ENCODE results near the gene CTR9. TPM values are rescaled to one million over a fixed set of nuclear protein-coding genes. Genes with fewer than 3 reads are reported as not detected.

The CTR9 gene
- total RNA-seq, 1 donor from 2014 or later = 35.6 TPM

DNA sequence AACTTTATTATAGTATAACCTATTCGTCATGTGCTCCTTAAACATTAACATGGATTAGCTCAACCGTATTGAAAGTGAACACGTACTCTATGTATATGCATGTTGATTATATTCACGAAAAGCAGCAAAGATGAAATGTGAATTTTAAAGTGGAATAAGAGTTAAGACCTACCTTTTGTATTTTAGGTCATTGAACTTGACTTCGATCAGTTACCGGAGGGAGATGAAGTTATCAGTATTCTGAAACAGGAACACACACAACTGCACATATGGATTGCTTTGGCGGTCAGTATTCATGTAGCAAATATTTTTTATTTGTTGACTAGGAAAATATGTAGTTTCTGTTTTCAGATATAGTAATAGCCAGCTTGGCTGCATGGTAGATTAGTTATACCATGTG, 1.4 kb downstream of the CTR9 start:
- TF ChIP-seq, protein P1, sequence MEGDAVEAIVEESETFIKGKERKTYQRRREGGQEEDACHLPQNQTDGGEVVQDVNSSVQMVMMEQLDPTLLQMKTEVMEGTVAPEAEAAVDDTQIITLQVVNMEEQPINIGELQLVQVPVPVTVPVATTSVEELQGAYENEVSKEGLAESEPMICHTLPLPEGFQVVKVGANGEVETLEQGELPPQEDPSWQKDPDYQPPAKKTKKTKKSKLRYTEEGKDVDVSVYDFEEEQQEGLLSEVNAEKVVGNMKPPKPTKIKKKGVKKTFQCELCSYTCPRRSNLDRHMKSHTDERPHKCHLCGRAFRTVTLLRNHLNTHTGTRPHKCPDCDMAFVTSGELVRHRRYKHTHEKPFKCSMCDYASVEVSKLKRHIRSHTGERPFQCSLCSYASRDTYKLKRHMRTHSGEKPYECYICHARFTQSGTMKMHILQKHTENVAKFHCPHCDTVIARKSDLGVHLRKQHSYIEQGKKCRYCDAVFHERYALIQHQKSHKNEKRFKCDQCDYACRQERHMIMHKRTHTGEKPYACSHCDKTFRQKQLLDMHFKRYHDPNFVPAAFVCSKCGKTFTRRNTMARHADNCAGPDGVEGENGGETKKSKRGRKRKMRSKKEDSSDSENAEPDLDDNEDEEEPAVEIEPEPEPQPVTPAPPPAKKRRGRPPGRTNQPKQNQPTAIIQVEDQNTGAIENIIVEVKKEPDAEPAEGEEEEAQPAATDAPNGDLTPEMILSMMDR (conservative IDR thresholded peaks at IDR 0.05) = no peak
- H3K4me3 Mint-ChIP-seq = peak overlapping the region; percentile 98
- H3K27ac Mint-ChIP-seq = no peak overlapping the region
- H3K9me3 Mint-ChIP-seq = no peaks in the 10 kb centered on the region
- DNase-seq (ENCODE audit: extremely low spot score, unreplicated experiment) = no peak
- no peaks in the 10 kb centered on the region for H3K27me3 Mint-ChIP-seq
- peaks cover 5% of the 10 kb centered on the region for H3K4me1 Mint-ChIP-seq (ENCODE audit: unreplicated experiment)
- H3K36me3 Mint-ChIP-seq = peaks cover 12% of the 10 kb centered on the region

DNA sequence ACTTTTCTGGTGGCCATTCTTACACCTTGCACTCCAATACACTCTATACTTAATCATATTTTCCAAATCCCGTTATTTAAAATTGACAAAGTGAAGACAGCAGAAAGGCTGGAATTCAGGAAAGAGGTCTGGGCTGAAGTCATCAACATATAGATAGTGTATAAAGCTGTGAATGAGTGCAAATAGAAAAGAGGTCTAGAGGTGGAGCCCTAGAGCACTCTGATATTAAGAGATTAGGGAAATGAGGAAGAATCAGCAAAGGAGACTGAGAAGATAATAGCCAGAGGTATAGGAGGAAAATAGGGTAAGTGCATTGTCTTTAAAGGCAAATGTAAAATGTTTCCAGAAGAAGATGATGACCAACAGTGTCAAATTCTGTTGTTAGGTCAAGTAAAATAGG, 7.9 kb downstream of the CTR9 start:
- Mint-ChIP-seq H3K36me3 (peaks cover 13% of the 10 kb centered on the region), H3K27ac (no peak overlapping the region), H3K9me3 (no peaks in the 10 kb centered on the region), H3K4me3 (no peak overlapping the region), H3K4me1 (ENCODE audit: unreplicated experiment) (no peaks in the 10 kb centered on the region), H3K27me3 (no peaks in the 10 kb centered on the region)
- TF ChIP-seq, protein P1 (conservative IDR thresholded peaks at IDR 0.05) = peak; percentile 20
- DNase-seq (ENCODE audit: extremely low spot score, unreplicated experiment) = no peak

DNA sequence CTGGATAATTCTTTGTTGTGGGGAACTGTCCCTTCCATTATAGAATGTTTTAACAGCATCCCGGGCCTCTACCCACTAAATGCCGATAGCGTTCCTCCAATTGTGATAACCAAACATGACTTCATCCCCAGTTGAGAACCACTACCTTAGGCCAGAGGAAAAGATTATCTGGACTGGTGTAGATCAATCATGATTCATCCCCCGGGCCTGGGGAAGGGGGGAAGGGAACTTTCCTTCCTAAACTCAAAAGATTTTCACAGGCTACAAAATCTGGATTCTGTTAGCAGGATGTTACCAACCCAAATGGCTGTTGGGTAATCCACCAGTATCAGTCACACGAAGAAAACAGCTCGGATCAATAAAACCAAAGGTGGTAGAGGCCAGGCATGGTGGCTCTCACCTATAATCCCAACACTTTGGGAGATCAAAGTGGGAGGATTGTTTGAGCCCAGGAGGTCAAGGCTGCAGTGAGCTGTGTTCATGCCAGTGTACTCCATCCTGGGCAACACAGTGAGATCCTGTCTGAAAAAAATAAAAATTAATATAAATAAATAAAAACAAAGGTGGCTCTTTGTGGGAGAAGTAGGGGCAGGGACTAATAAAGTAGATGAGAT, 10.1 kb downstream of the CTR9 start:
- DNase-seq (ENCODE audit: extremely low spot score, unreplicated experiment) = no peak
- TF ChIP-seq, protein P1 (conservative IDR thresholded peaks at IDR 0.05) = no peak
- Mint-ChIP-seq H3K27me3 (no peaks in the 10 kb centered on the region), H3K36me3 (peaks cover 13% of the 10 kb centered on the region), H3K4me3 (no peak overlapping the region), H3K27ac (no peak overlapping the region), H3K4me1 (ENCODE audit: unreplicated experiment) (no peaks in the 10 kb centered on the region), H3K9me3 (no peaks in the 10 kb centered on the region)

DNA sequence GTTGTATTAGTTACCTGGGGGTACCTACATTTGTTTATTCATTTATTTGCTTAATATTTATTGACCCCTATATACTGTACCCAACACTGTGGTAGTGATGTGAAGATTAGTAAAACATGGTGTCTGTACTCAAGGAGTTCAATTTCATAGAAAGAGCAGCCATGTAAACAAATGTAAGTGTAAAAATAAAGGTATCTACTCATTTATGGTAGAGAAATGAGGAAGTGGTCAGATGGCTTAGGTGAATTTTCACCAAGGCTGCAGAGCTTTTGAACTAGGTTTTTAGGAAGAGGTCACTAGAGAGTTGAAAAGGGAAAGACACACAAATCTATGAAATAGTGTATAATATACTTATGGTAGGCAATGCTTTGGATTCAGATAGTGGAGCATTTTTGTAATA, 11.1 kb downstream of the CTR9 start:
- no peaks in the 10 kb centered on the region for H3K27me3 Mint-ChIP-seq
- no peak for DNase-seq (ENCODE audit: extremely low spot score, unreplicated experiment)
- no peak overlapping the region for H3K27ac Mint-ChIP-seq
- H3K9me3 Mint-ChIP-seq = no peaks in the 10 kb centered on the region
- H3K36me3 Mint-ChIP-seq = peaks cover 19% of the 10 kb centered on the region
- H3K4me3 Mint-ChIP-seq = no peak overlapping the region
- TF ChIP-seq, protein P1 (conservative IDR thresholded peaks at IDR 0.05) = no peak
- no peaks in the 10 kb centered on the region for H3K4me1 Mint-ChIP-seq (ENCODE audit: unreplicated experiment)

DNA sequence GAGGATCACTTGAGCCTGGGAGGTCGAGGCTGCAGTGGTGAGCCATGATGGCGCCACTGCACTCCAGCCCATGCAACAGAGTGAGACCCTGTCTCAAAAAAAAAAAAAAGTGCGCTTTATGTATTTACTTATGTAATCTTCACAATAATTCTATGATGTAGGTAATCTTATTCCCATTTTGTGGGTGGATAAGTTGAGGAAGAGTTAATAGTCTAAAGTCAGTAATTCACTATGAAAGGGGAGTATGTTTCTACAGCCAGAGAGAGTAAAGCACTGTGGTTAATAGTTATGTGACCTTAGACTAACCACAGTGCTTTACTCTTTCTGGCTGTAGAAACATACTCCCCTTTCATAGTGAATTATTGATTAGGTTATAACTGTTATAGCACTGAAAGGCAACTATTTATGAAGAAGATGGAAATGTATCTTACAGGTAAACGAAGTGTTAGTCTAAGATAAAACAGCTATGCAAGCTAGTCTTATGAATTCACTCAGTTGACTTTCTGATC, 11.9 kb downstream of the CTR9 start:
- Mint-ChIP-seq H3K27me3 (no peaks in the 10 kb centered on the region), H3K36me3 (peaks cover 26% of the 10 kb centered on the region), H3K9me3 (no peaks in the 10 kb centered on the region), H3K4me3 (no peak overlapping the region), H3K27ac (no peak overlapping the region), H3K4me1 (ENCODE audit: unreplicated experiment) (no peaks in the 10 kb centered on the region)
- no peak for DNase-seq (ENCODE audit: extremely low spot score, unreplicated experiment)
- TF ChIP-seq, protein P1 (conservative IDR thresholded peaks at IDR 0.05) = no peak
